Naive thymus-derived CD4-positive, alpha-beta T cell (primary cell): ENCODE measurements around the gene TRIM31. TPM values are rescaled to one million over a fixed set of nuclear protein-coding genes. Genes with fewer than 3 reads are reported as not detected.

Experiments
- ATAC-seq: fragments of 150-1000 bp; cut with Tn5 transposase; 2 replicates; pipeline ENCODE4 v1.10.0; 2021; ENCODE audit warnings: mild to moderate bottlenecking, moderate library complexity
- CTCF ChIA-PET: fragments of 350-600 bp; sonication (Branson Sonifier 250); formaldehyde crosslinking; loops from one replicate; lab custom pipeline; 2021; ENCODE audit warnings: antibody characterized with exemption; lab: Charles Lee
- POLR2A ChIA-PET: fragments of 350-600 bp; sonication (Branson Sonifier 250); formaldehyde crosslinking; loops from one replicate; lab custom pipeline; 2021; ENCODE audit warnings: antibody characterized with exemption, inconsistent platforms; lab: Charles Lee
- DNase-seq, 9 donors: peaks; one replicate each; pipeline versions ENCODE4 v3.0.0 to v3.0.0-alpha.2; 2020 to 2022; ENCODE audit warnings: mixed read lengths in 1 of 9
- H3K27ac ChIP-seq: one replicate; pipeline ENCODE4 v1.7.0; 2013; ENCODE audit warnings: mild to moderate bottlenecking, low read depth, low read length, moderate library complexity
- H3K27me3 ChIP-seq, 2 donors: one replicate each; pipeline ENCODE4 v1.7.0; 2013; ENCODE audit warnings: low read length in 2 of 2, mild to moderate bottlenecking in 2 of 2, moderate library complexity in 2 of 2; ENCODE audit not compliant: control insufficient read depth in 2 of 2, insufficient read depth in 2 of 2
- H3K36me3 ChIP-seq, 3 experiments: 1 replicate in 2 of 3; 2 replicates in 1 of 3; pipeline ENCODE4 v1.7.0; 2013; ENCODE audit warnings: low read length in 3 of 3, mild to moderate bottlenecking in 3 of 3, moderate library complexity in 1 of 3; ENCODE audit not compliant: insufficient read depth in 3 of 3, control insufficient read depth in 2 of 3
- H3K4me1 ChIP-seq, 2 donors: one replicate each; pipeline ENCODE4 v1.7.0; 2013; ENCODE audit warnings: low read length in 2 of 2, mild to moderate bottlenecking in 2 of 2, moderate library complexity in 1 of 2; ENCODE audit not compliant: control insufficient read depth in 2 of 2, insufficient read depth in 2 of 2
- H3K4me3 ChIP-seq: 2 replicates; pipeline ENCODE4 v1.7.0; 2013; ENCODE audit warnings: mild to moderate bottlenecking, low read length
- H3K9me3 ChIP-seq, 3 experiments: 1 replicate in 2 of 3; 2 replicates in 1 of 3; pipeline ENCODE4 v1.7.0; 2013; ENCODE audit warnings: low read length in 3 of 3; ENCODE audit not compliant: control insufficient read depth in 2 of 3
- H3K27ac Mint-ChIP-seq, 9 donors: one replicate each; pipeline ENCODE4 v1.8.0; 2020 to 2022; ENCODE audit warnings: mixed read lengths in 9 of 9, mild to moderate bottlenecking in 8 of 9, moderate library complexity in 5 of 9, inconsistent platforms in 2 of 9
- H3K27me3 Mint-ChIP-seq, 5 donors: one replicate each; pipeline ENCODE4 v1.8.0; 2021 to 2022; ENCODE audit warnings: mixed read lengths in 5 of 5, mild to moderate bottlenecking in 1 of 5
- H3K36me3 Mint-ChIP-seq, 5 donors: one replicate each; pipeline ENCODE4 v1.8.0; 2020 to 2022; ENCODE audit warnings: mixed read lengths in 5 of 5, mild to moderate bottlenecking in 3 of 5, inconsistent platforms in 1 of 5
- H3K4me1 Mint-ChIP-seq, 7 donors: one replicate each; pipeline ENCODE4 v1.8.0; 2020 to 2022; ENCODE audit warnings: mixed read lengths in 7 of 7, mild to moderate bottlenecking in 3 of 7, inconsistent platforms in 1 of 7
- H3K4me3 Mint-ChIP-seq, 10 donors: one replicate each; pipeline ENCODE4 v1.8.0; 2020 to 2022; ENCODE audit warnings: mild to moderate bottlenecking in 10 of 10, mixed read lengths in 10 of 10, moderate library complexity in 6 of 10, inconsistent platforms in 2 of 10
- H3K9me3 Mint-ChIP-seq, 11 donors: one replicate each; pipeline ENCODE4 v1.8.0; 2020 to 2022; ENCODE audit warnings: mixed read lengths in 11 of 11, mild to moderate bottlenecking in 4 of 11, inconsistent platforms in 1 of 11, moderate library complexity in 1 of 11
- intact Hi-C, 2 donors: fragments of 100-400 bp; cut with micrococcal nuclease; formaldehyde crosslinking; loops; one replicate each; pipeline ENCODE4 v1.15.1; 2023
- polyA plus RNA-seq, 2 donors: library from polyadenylated mRNA; unstranded; fragments of 300-500 nt; fragmentation: Illumina TruSeq; gene quantifications; one replicate each; pipeline ENCODE4 v1.2.3, GENCODE V29; 2021
- total RNA-seq, 6 experiments: library from RNA in 5 of 6; stranded (reverse) in 5 of 6; gene quantifications; 1 replicate in 5 of 6; 2 replicates in 1 of 6; pipeline ENCODE4 v1.2.3 and lab custom pipeline; 2021 to 2026

The TRIM31 gene
- total and polyA plus RNA-seq, 7 experiments from 2014 or later: 0.32 to 0.59 (median 0.32) TPM; not detected in 4

DNA sequence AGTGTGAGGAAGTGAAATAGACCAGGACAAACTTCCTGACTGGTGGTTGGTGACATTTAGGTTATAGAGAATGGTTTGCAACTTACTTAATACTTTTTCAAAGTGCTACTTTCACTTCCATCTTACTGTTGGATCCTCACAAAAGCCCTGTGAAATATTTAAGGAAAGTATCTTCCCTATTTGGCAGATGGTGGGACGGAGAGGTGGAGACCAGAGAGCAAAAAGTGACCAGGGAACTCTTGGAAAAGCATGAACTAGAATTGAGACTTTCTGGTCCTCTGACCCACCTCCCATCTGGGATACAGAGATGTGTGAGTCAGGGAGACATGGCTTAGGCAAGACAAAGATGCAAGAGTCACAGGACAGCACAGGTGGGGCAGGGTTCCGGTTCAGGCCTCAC is 45.1 kb upstream of the TRIM31 start:
- H3K27ac Mint-ChIP-seq: no peak overlapping the region
- no peak overlapping the region for H3K4me3 Mint-ChIP-seq

DNA sequence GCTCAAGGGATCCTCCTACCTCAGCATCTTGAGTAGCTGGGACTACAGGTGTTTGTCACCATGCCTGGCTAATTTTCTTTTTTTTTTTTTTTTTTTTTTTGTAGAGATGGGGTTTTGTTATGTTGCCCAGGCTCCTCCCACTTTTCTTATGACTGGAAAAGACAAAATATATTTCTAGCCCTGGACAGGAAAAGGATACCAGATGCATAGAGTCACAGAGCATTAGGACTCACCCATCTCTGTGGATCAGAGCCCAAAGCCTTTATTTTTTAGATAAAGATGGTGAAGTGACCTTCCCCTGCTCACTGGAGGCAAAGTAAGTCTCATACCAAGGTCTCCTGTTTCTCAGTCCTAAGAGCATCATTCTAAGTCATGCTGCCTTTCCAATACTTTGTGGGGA is 44.7 kb upstream of the TRIM31 start:
- H3K27ac ChIP-seq: no peak overlapping the region
- intact Hi-C loops: no loop called here
- H3K4me3 ChIP-seq: no peak overlapping the region
- no peaks in the 10 kb centered on the region for H3K9me3 ChIP-seq
- H3K4me1 Mint-ChIP-seq: peaks cover 0 to 30% (median 5%) of the 10 kb centered on the region in 7 donors
- H3K36me3 Mint-ChIP-seq: no peaks in the 10 kb centered on the region
- H3K4me1 ChIP-seq: no peaks in the 10 kb centered on the region
- H3K9me3 Mint-ChIP-seq: no peaks in the 10 kb centered on the region
- no peak overlapping the region for H3K4me3 Mint-ChIP-seq
- peaks cover 6 to 36% (median 19%) of the 10 kb centered on the region in 5 donors for H3K27me3 Mint-ChIP-seq
- H3K36me3 ChIP-seq: no peaks in the 10 kb centered on the region
- no peak overlapping the region for H3K27ac Mint-ChIP-seq
- ATAC-seq (no peak), DNase-seq (no peak)
- CTCF ChIA-PET: interaction anchor here (0.7 kb wide), 1 partner anchor 113 kb away, joined by 4 read pairs; no protein-coding TSS in a partner anchor
- POLR2A ChIA-PET: no interaction called here
- H3K27me3 ChIP-seq: no peaks in the 10 kb centered on the region

More for the DNA sequence above, 45.1 kb upstream of the TRIM31 start:
- H3K27me3 Mint-ChIP-seq: peaks cover 6 to 35% (median 19%) of the 10 kb centered on the region in 5 donors
- no peaks in the 10 kb centered on the region for H3K36me3 Mint-ChIP-seq
- POLR2A ChIA-PET: no interaction called here
- peaks cover 2 to 30% (median 6%) of the 10 kb centered on the region in 7 donors for H3K4me1 Mint-ChIP-seq
- Histone ChIP-seq H3K27me3 (no peaks in the 10 kb centered on the region), H3K9me3 (no peaks in the 10 kb centered on the region), H3K4me1 (no peaks in the 10 kb centered on the region), H3K36me3 (no peaks in the 10 kb centered on the region), H3K4me3 (no peak overlapping the region), H3K27ac (no peak overlapping the region)
- intact Hi-C loops: no loop called here
- DNase-seq (no peak), ATAC-seq (no peak)
- CTCF ChIA-PET: no interaction called here
- no peaks in the 10 kb centered on the region for H3K9me3 Mint-ChIP-seq

DNA sequence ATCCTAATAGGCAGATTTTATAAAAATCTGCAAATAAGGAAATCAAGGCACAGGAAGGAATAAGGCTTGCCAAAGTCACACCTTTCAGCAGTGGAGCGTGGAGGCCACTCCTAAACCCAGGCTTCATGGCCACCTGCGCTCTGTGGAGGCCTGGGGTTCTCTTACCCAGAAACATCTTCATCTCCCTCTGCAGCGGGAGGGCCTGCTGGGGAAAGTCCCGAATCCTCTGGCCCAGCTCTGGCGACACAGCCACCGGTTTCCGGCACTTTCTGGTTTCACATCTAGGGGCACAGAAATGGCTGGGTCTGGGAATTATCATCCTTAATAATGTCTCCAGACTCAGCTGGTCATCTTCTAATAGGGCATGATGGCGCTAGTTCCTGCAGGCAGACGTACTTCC is 43.9 kb upstream of the TRIM31 start:
- Histone ChIP-seq H3K27me3 (no peaks in the 10 kb centered on the region), H3K4me1 (no peaks in the 10 kb centered on the region), H3K9me3 (no peaks in the 10 kb centered on the region), H3K27ac (no peak overlapping the region), H3K4me3 (no peak overlapping the region), H3K36me3 (no peaks in the 10 kb centered on the region)
- CTCF ChIA-PET: interaction anchor here (0.7 kb wide), 1 partner anchor 113 kb away, joined by 4 read pairs; no protein-coding TSS in a partner anchor
- intact Hi-C loops: no loop called here
- no peak for DNase-seq
- POLR2A ChIA-PET: no interaction called here
- Mint-ChIP-seq H3K4me1 (peaks cover 0 to 25% (median 0%) of the 10 kb centered on the region in 7 donors), H3K27ac (no peak overlapping the region), H3K9me3 (no peaks in the 10 kb centered on the region), H3K36me3 (no peaks in the 10 kb centered on the region), H3K4me3 (no peak overlapping the region), H3K27me3 (peaks cover 6 to 36% (median 19%) of the 10 kb centered on the region in 5 donors)
- ATAC-seq: no peak

DNA sequence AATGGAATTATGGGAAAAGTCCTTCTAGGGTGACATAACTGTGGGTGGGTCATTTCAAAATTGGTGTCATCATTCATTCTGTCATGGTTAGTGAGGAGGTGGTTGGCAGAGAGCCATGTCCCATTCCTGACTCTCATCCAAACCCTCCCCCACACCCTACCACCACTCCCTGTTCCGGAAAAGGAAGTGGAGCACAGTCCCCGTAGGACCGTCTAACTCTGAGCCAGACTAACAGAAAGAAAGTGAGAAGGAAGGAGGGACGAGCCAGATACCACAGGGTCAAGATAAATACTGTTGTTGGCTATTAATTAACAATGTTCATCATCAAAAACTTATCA is 43.3 kb upstream of the TRIM31 start:
- DNase-seq (no peak), ATAC-seq (no peak)
- Mint-ChIP-seq H3K4me3 (no peak overlapping the region), H3K9me3 (no peaks in the 10 kb centered on the region), H3K27me3 (peaks cover 9 to 36% (median 19%) of the 10 kb centered on the region in 5 donors), H3K36me3 (no peaks in the 10 kb centered on the region), H3K27ac (no peak overlapping the region), H3K4me1 (peaks cover 0 to 27% (median 4%) of the 10 kb centered on the region in 7 donors)
- no peaks in the 10 kb centered on the region for H3K27me3 ChIP-seq
- H3K27ac ChIP-seq: no peak overlapping the region
- CTCF ChIA-PET: no interaction called here
- no peaks in the 10 kb centered on the region for H3K36me3 ChIP-seq
- POLR2A ChIA-PET: no interaction called here
- intact Hi-C loops: no loop called here
- no peaks in the 10 kb centered on the region for H3K9me3 ChIP-seq
- H3K4me1 ChIP-seq: no peaks in the 10 kb centered on the region
- H3K4me3 ChIP-seq: no peak overlapping the region

DNA sequence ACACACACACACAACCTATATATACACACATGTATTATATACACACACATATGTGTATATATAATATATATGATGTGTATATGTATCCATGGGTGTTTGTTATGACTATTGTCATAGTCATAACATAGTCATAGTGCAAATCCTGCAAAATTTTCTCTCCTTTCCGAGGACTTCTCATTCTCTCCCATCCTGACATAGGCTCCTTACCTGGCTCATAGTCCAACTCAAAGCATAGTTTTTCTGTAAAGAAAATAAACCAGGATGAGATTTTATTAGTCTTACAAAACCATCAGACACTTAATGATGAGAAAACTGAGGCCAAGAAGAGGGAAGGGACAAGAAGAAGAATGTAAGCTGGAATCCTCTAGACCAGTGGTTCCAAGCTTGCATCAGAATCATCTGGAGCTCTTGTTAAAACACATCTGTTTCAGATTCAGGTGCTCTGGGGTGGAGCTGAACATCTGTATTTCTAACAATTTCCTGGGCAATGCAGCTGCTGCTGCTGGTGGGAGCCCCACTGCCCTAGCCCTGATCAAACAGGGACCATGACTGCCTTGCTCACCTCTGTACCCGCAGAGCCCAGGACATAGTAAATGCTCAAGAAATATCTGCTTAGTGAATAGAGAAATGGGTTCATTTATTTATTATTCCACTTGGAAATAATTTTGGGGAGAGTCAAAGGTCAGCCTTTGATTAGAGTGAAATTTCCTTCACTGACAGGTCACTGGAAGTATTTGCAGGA is 42.8 kb upstream of the TRIM31 start:
- no peak overlapping the region for H3K27ac ChIP-seq
- ChIA-PET POLR2A (no interaction called here), CTCF (no interaction called here)
- H3K9me3 Mint-ChIP-seq: no peaks in the 10 kb centered on the region
- peaks cover 0 to 27% (median 4%) of the 10 kb centered on the region in 7 donors for H3K4me1 Mint-ChIP-seq
- no peak overlapping the region for H3K4me3 ChIP-seq
- DNase-seq: no peak
- no peaks in the 10 kb centered on the region for H3K9me3 ChIP-seq
- no peaks in the 10 kb centered on the region for H3K36me3 ChIP-seq
- H3K4me1 ChIP-seq: no peaks in the 10 kb centered on the region
- H3K36me3 Mint-ChIP-seq: no peaks in the 10 kb centered on the region
- no peak overlapping the region for H3K4me3 Mint-ChIP-seq
- peaks cover 9 to 38% (median 19%) of the 10 kb centered on the region in 5 donors for H3K27me3 Mint-ChIP-seq
- no peaks in the 10 kb centered on the region for H3K27me3 ChIP-seq
- ATAC-seq: no peak
- intact Hi-C loops: no loop called here
- H3K27ac Mint-ChIP-seq: no peak overlapping the region

DNA sequence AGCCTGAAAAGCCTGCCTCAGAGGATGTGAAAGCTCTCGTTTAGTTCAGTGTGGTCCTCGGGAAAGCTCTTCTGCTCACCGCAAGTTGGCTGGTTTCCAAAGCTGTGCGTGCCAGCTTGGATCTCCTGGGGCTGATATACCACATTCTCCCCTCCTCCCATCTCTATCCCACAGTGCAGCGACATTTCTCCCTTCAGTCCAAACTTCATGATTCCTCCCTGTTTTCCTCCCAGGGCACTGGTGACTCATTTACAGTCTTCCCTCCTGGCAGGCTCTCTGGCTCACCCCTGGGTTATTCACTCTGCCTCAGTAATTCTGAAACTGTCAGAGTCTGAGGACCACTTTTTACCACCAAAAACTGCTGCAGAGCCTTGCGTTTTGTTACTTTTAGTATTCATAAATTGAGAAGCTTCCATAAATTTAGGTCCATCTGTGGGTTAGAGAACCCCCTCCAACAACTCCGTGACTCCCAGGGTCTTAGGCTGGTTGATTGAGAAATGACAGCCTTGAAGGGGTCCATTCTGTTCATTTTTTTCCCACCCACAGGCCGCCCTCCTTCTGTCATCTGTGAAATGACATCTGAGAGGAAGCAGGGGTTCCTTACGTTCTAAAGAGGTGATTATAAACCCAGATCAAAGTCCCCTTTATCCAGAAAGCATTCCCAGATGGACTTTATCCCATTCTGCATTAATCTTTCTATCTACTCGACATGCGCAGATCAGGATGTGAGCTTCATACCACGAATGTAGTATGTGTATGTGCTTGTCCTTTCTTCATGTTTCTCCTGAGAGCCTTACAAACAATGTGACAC is 42.0 kb upstream of the TRIM31 start:
- Mint-ChIP-seq H3K27ac (no peak overlapping the region), H3K36me3 (no peaks in the 10 kb centered on the region), H3K9me3 (no peaks in the 10 kb centered on the region), H3K4me3 (no peak overlapping the region), H3K4me1 (peaks cover 0 to 27% (median 4%) of the 10 kb centered on the region in 7 donors), H3K27me3 (peaks cover 9 to 45% (median 19%) of the 10 kb centered on the region in 5 donors)
- H3K9me3 ChIP-seq: no peaks in the 10 kb centered on the region
- H3K36me3 ChIP-seq: no peaks in the 10 kb centered on the region
- H3K27ac ChIP-seq: no peak overlapping the region
- ChIA-PET CTCF (no interaction called here), POLR2A (no interaction called here)
- no peak for ATAC-seq
- no peak overlapping the region for H3K4me3 ChIP-seq
- DNase-seq: no peak
- intact Hi-C loops: no loop called here
- no peaks in the 10 kb centered on the region for H3K4me1 ChIP-seq
- H3K27me3 ChIP-seq: no peaks in the 10 kb centered on the region
